CD4-positive, alpha-beta T cell treated with Interleukin-15 for 1 hour (primary cell): ENCODE results near the gene MT4.

Experiments
- DNase-seq: peaks from one replicate; pipeline ENCODE4 v3.0.0-alpha.2; 2020

The MT4 gene

GRCh38 chr16:56606071-56606475, 41.2 kb downstream of the MT4 start:
- DNase-seq = no peak

- DNase-seq = no peak
Observed at GRCh38 chr16:56606476-56607108, 41.7 kb downstream of the MT4 start.

GRCh38 chr16:56607109-56607618, 42.3 kb downstream of the MT4 start:
- DNase-seq = no peak

- no peak for DNase-seq
Observed at GRCh38 chr16:56607675-56608042, 42.8 kb downstream of the MT4 start.

- DNase-seq = peak; percentile 86
Observed at GRCh38 chr16:56608043-56608875, 43.4 kb downstream of the MT4 start, which contains the start of gene MT2A. Gene MT2A (plus strand): TSS chr16:56608584. CDS start chr16:56608656, 72 bp downstream.

- DNase-seq = no peak
Observed at GRCh38 chr16:56608876-56609462, 44.1 kb downstream of the MT4 start.

- peak; percentile 75 for DNase-seq
Observed at GRCh38 chr16:56609463-56609921, 44.6 kb downstream of the MT4 start.

- DNase-seq = peak; percentile 70
Observed at GRCh38 chr16:56610017-56610608, 45.2 kb downstream of the MT4 start.

GRCh38 chr16:56610609-56611111, 45.8 kb downstream of the MT4 start:
- DNase-seq = no peak

- DNase-seq = no peak
Observed at GRCh38 chr16:56611281-56611833, 46.5 kb downstream of the MT4 start.

GRCh38 chr16:56613706-56614105, 48.8 kb downstream of the MT4 start:
- DNase-seq = no peak

GRCh38 chr16:56614549-56614991, 49.7 kb downstream of the MT4 start:
- no peak for DNase-seq

- no peak for DNase-seq
Observed at GRCh38 chr16:56615353-56615752, 50.5 kb downstream of the MT4 start.

GRCh38 chr16:56616608-56617211, 51.8 kb downstream of the MT4 start:
- DNase-seq = no peak

- DNase-seq = peak; percentile 24
Observed at GRCh38 chr16:56617212-56618085, 52.6 kb downstream of the MT4 start.

- no peak for DNase-seq
Observed at GRCh38 chr16:56618138-56618537, 53.3 kb downstream of the MT4 start.
